ENCODE data around the gene ZNF394. TPM values are rescaled to one million over a fixed set of nuclear protein-coding genes. Genes with fewer than 3 reads are reported as not detected.

ZNF394 gene
- total RNA-seq, 1 experiment from 2014 or later, result 22.1 TPM

DNA sequence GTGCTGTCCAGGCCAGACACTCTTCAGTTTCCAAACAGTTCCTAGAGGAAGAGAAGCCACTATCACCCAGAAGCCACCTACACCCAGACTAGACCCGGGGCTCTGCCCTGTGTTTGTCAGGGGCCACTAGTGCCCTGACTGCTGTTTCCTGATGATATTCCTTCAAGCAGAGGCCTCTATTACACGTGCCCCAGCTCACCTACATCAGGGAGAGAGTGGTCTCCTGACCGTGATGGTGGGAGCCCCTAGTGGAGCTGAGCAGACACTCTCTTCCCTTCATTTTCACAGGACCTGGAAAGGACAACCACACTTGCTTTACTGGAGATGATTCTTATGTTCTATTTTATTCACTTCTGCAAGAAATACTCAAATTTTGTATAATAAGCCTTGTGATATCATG lies 9.2 kb downstream of the ZNF394 start:
- ChIA-PET POLR2A (no interaction called here), RAD21 (ENCODE audit: low non-redundant PET in 1 of 2, low total read pairs in 2 of 2, uncharacterized antibody in 2 of 2, unreplicated experiment in 2 of 2) (no interaction called here), CTCF (no interaction called here)
- TF ChIP-seq ZFX (IDR thresholded peaks at IDR 0.05), result no peak
- no peak for TF ChIP-seq EGR1 (IDR thresholded peaks at IDR 0.05; ENCODE audit: low read depth)
- TF ChIP-seq, protein P1, sequence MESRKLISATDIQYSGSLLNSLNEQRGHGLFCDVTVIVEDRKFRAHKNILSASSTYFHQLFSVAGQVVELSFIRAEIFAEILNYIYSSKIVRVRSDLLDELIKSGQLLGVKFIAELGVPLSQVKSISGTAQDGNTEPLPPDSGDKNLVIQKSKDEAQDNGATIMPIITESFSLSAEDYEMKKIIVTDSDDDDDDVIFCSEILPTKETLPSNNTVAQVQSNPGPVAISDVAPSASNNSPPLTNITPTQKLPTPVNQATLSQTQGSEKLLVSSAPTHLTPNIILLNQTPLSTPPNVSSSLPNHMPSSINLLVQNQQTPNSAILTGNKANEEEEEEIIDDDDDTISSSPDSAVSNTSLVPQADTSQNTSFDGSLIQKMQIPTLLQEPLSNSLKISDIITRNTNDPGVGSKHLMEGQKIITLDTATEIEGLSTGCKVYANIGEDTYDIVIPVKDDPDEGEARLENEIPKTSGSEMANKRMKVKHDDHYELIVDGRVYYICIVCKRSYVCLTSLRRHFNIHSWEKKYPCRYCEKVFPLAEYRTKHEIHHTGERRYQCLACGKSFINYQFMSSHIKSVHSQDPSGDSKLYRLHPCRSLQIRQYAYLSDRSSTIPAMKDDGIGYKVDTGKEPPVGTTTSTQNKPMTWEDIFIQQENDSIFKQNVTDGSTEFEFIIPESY (IDR thresholded peaks at IDR 0.05; ENCODE audit: extremely low read depth, insufficient replicate concordance, low read length), result no peak
- no peak for TF ChIP-seq YY1 (IDR thresholded peaks at IDR 0.05; ENCODE audit: extremely low read depth, insufficient replicate concordance, low read depth, low read length)
- TF ChIP-seq, protein P2, sequence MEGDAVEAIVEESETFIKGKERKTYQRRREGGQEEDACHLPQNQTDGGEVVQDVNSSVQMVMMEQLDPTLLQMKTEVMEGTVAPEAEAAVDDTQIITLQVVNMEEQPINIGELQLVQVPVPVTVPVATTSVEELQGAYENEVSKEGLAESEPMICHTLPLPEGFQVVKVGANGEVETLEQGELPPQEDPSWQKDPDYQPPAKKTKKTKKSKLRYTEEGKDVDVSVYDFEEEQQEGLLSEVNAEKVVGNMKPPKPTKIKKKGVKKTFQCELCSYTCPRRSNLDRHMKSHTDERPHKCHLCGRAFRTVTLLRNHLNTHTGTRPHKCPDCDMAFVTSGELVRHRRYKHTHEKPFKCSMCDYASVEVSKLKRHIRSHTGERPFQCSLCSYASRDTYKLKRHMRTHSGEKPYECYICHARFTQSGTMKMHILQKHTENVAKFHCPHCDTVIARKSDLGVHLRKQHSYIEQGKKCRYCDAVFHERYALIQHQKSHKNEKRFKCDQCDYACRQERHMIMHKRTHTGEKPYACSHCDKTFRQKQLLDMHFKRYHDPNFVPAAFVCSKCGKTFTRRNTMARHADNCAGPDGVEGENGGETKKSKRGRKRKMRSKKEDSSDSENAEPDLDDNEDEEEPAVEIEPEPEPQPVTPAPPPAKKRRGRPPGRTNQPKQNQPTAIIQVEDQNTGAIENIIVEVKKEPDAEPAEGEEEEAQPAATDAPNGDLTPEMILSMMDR (IDR thresholded peaks at IDR 0.05 in 2 of 3, conservative IDR thresholded peaks at IDR 0.05 in 1 of 3; ENCODE audit: borderline replicate concordance in 1 of 3, insufficient read depth in 1 of 3, low read depth in 2 of 3, low read length in 2 of 3), result no peak
- TF ChIP-seq SRF (IDR thresholded peaks at IDR 0.05; ENCODE audit: low read depth), result no peak
- TF ChIP-seq FOSL1 (IDR thresholded peaks at IDR 0.05; ENCODE audit: low read depth), result no peak
- no peak for TF ChIP-seq EZH2 (IDR thresholded peaks at IDR 0.05)
- no peak for TF ChIP-seq RAD21 (IDR thresholded peaks at IDR 0.05; ENCODE audit: low read depth)
- TF ChIP-seq, protein P3, sequence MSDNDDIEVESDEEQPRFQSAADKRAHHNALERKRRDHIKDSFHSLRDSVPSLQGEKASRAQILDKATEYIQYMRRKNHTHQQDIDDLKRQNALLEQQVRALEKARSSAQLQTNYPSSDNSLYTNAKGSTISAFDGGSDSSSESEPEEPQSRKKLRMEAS (IDR thresholded peaks at IDR 0.05), result no peak
- no peak for TF ChIP-seq SIN3A (IDR thresholded peaks at IDR 0.05; ENCODE audit: low read depth)
- TF ChIP-seq, protein P4, sequence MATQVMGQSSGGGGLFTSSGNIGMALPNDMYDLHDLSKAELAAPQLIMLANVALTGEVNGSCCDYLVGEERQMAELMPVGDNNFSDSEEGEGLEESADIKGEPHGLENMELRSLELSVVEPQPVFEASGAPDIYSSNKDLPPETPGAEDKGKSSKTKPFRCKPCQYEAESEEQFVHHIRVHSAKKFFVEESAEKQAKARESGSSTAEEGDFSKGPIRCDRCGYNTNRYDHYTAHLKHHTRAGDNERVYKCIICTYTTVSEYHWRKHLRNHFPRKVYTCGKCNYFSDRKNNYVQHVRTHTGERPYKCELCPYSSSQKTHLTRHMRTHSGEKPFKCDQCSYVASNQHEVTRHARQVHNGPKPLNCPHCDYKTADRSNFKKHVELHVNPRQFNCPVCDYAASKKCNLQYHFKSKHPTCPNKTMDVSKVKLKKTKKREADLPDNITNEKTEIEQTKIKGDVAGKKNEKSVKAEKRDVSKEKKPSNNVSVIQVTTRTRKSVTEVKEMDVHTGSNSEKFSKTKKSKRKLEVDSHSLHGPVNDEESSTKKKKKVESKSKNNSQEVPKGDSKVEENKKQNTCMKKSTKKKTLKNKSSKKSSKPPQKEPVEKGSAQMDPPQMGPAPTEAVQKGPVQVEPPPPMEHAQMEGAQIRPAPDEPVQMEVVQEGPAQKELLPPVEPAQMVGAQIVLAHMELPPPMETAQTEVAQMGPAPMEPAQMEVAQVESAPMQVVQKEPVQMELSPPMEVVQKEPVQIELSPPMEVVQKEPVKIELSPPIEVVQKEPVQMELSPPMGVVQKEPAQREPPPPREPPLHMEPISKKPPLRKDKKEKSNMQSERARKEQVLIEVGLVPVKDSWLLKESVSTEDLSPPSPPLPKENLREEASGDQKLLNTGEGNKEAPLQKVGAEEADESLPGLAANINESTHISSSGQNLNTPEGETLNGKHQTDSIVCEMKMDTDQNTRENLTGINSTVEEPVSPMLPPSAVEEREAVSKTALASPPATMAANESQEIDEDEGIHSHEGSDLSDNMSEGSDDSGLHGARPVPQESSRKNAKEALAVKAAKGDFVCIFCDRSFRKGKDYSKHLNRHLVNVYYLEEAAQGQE (IDR thresholded peaks at IDR 0.05; ENCODE audit: low read depth), result no peak
- TF ChIP-seq SP1 (IDR thresholded peaks at IDR 0.05; ENCODE audit: low read depth), result no peak
- no peak for DNase-seq (ENCODE audit: low read depth, low spot score)
- H3K9me3 ChIP-seq (ENCODE audit: control insufficient read depth in 1 of 2, insufficient read depth in 1 of 2, low read depth in 1 of 2, low read length in 2 of 2), result peaks cover 3 to 8% of the 10 kb centered on the region in 2 experiments; a peak in 1 of 4 replicates
- H3K27me3 ChIP-seq (ENCODE audit: insufficient read depth, low read length), result no peaks in the 10 kb centered on the region
- H3K27ac ChIP-seq (ENCODE audit: low read depth, low read length), result no peak overlapping the region
- no peak overlapping the region for H3K4me2 ChIP-seq (ENCODE audit: low read length)
- H4K20me1 ChIP-seq (ENCODE audit: insufficient read depth), result no peaks in the 10 kb centered on the region
- no peaks in the 10 kb centered on the region for H3K9me2 ChIP-seq (ENCODE audit: insufficient read depth)
- no peak overlapping the region for H2AFZ ChIP-seq (ENCODE audit: low read depth, low read length, poor library complexity, severe bottlenecking)
- H3K79me2 ChIP-seq (ENCODE audit: insufficient read depth, low read length), result peaks cover 20% of the 10 kb centered on the region
- H3K4me1 ChIP-seq (ENCODE audit: control insufficient read depth in 1 of 2, insufficient read depth in 2 of 2, low read length in 2 of 2), result no peaks in the 10 kb centered on the region
- intact Hi-C loops (cut with micrococcal nuclease), result no loop called here
- H3K36me3 ChIP-seq (ENCODE audit: control insufficient read depth in 1 of 2, insufficient read depth in 2 of 2, low read length in 2 of 2), result peaks cover 13 to 18% of the 10 kb centered on the region in 2 experiments
- H3K9ac ChIP-seq (ENCODE audit: low read length), result no peak overlapping the region
- H3K4me3 ChIP-seq (replicated peaks in 1 of 2; ENCODE audit: low read depth in 1 of 2, low read length in 2 of 2), result no peak overlapping the region
- BruUV-seq (replicated peaks), result no TSS peak
- ATAC-seq, result peak; percentile 44; the same call in 1 of the 2 replicates

Measured in HCT116 (cell line).